HG02970 (cell line): ENCODE results near the gene CCRL2.

Experiments used
- ATAC-seq: cut with Tn5 transposase; IDR thresholded peaks from one replicate; pipeline ENCODE4 v1.9.1; 2021; ENCODE audit warnings: mild to moderate bottlenecking, moderate library complexity, moderate number of reproducible peaks; ENCODE audit not compliant: unreplicated experiment, low FRiP score

The CCRL2 gene

GRCh38 chr3:46455231-46456115 is 48.4 kb downstream of the CCRL2 start:
- no peak for ATAC-seq

DNA sequence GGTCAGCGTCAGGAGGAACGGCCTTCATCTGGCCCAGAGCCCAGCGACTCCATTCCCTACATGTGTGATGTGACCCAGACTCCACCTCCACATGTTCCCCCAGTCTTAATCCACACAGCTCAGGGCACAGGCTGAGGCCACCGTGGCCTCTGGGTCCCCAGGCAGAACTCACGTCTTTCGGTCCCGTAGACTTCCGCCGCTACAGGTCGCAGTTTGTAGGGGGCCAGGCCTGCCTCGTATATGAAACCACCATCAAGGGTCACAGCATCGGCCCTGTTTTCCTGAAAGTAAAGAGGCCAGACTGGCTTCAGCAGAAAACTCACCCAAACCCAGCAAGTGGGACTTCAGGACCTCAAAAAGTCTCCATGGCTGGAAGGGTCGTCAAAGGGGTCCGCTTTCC is 49.1 kb downstream of the CCRL2 start:
- ATAC-seq, result no peak
